Measurements from ENCODE around the gene LRRC74A.
A peak's percentile ranks its signal among the peaks of the same experiment; 100 is the strongest.

LRRC74A gene

GRCh38 chr14:76844223-76844622 is 18.0 kb downstream of the LRRC74A start:
- H3K36me3 ChIP-seq: no peaks in the 10 kb centered on the region
- no peaks in the 10 kb centered on the region for H3K9me3 ChIP-seq
- no peaks in the 10 kb centered on the region for H3K27me3 ChIP-seq
- H3K4me1 ChIP-seq: no peaks in the 10 kb centered on the region
- no peak overlapping the region for H3K4me3 ChIP-seq (ENCODE audit: low read depth, low read length)
- DNase-seq: peak; percentile 61
- TF ChIP-seq, protein P1, sequence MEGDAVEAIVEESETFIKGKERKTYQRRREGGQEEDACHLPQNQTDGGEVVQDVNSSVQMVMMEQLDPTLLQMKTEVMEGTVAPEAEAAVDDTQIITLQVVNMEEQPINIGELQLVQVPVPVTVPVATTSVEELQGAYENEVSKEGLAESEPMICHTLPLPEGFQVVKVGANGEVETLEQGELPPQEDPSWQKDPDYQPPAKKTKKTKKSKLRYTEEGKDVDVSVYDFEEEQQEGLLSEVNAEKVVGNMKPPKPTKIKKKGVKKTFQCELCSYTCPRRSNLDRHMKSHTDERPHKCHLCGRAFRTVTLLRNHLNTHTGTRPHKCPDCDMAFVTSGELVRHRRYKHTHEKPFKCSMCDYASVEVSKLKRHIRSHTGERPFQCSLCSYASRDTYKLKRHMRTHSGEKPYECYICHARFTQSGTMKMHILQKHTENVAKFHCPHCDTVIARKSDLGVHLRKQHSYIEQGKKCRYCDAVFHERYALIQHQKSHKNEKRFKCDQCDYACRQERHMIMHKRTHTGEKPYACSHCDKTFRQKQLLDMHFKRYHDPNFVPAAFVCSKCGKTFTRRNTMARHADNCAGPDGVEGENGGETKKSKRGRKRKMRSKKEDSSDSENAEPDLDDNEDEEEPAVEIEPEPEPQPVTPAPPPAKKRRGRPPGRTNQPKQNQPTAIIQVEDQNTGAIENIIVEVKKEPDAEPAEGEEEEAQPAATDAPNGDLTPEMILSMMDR (IDR thresholded peaks at IDR 0.05; ENCODE audit: low read depth, low read length): peak; percentile 26

DNA sequence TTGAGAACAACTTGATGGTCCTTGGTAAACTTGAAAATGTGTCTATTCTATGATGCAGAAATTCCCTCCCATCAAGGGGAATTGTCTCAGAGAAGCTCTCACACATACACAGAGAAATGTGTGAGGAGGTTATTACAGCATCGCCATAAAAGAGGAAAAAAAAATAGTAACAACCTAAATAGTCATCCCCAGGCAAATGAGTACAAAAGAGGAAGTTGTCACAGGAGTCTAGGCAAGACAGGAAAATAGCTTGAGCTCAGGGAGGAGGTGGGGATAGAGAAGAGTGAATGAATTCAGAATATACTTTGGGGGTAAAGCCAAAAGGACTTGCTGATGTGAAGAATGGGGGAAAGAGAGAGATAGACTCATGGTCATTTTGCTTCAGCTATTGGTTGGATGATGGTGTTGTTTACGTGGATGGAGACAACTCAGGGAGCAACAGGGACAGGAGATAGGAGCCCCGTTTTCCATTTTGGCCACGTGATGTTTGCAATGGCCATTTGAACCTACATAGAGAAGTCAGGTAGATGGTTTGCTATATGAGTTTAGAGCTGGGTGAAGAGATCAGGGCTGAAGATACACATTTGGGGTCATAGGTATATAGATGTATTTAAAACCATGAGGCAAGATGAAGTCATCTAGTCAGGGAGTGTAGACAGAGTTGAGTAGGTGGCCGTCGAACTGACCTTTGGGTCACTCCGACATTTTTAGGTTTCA is 20.3 kb downstream of the LRRC74A start:
- TF ChIP-seq, protein P1 (IDR thresholded peaks at IDR 0.05; ENCODE audit: low read depth, low read length): no peak
- Histone ChIP-seq H3K36me3 (no peaks in the 10 kb centered on the region), H3K27me3 (no peaks in the 10 kb centered on the region), H3K4me3 (ENCODE audit: low read depth, low read length) (no peak overlapping the region), H3K4me1 (no peaks in the 10 kb centered on the region), H3K9me3 (no peaks in the 10 kb centered on the region)
- no peak for DNase-seq

DNA sequence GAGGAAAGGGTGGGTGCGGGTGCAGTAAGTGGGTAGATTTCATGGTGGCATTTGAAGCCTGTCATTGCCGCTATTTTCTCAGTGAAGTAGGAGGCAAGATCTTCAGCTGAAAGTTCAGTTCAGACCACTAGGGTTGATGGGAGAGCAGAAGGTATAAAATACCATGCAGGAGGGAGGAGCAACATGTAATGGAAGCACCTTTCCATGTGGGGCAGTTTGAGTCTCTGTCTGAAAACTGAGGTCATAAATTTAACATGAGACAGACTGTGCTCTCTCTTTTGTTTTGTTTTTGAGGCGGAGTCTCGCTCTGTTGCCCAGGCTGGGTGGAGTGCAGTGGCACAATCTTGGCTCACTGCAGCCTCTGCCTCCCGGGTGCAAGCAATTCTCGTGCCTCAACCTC is 22.7 kb downstream of the LRRC74A start:
- TF ChIP-seq, protein P1 (IDR thresholded peaks at IDR 0.05; ENCODE audit: low read depth, low read length): no peak
- H3K9me3 ChIP-seq: no peaks in the 10 kb centered on the region
- H3K4me3 ChIP-seq (ENCODE audit: low read depth, low read length): no peak overlapping the region
- no peaks in the 10 kb centered on the region for H3K4me1 ChIP-seq
- no peaks in the 10 kb centered on the region for H3K36me3 ChIP-seq
- no peak for DNase-seq
- no peaks in the 10 kb centered on the region for H3K27me3 ChIP-seq

DNA sequence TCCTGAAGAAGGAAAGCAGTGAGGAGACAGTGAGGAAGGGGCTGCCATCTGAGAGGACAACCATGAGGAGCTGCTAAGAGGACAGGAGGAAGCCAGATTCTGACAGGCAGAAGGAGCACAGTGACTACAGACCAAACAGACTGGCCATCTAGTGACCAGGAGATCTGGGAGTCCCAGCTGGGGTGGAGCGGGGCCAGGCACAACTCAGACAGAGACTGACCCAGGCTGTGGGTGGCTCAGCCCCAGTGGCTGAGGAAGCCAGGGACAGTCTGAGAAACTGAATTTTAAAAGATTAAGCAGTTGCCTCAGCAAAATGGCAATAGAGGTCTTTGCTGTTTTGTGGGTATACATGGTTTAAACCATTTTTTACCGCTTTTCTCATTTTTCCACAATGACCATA is 28.9 kb downstream of the LRRC74A start:
- Histone ChIP-seq H3K4me3 (ENCODE audit: low read depth, low read length) (no peak overlapping the region), H3K36me3 (no peaks in the 10 kb centered on the region), H3K27me3 (no peaks in the 10 kb centered on the region; the same call in 1 of the 2 replicates), H3K9me3 (no peaks in the 10 kb centered on the region), H3K4me1 (no peaks in the 10 kb centered on the region)
- TF ChIP-seq, protein P1 (IDR thresholded peaks at IDR 0.05; ENCODE audit: low read depth, low read length): no peak
- no peak for DNase-seq

- TF ChIP-seq, protein P1 (IDR thresholded peaks at IDR 0.05; ENCODE audit: low read depth, low read length): no peak
- no peaks in the 10 kb centered on the region for H3K36me3 ChIP-seq
- H3K9me3 ChIP-seq: no peaks in the 10 kb centered on the region
- no peaks in the 10 kb centered on the region for H3K4me1 ChIP-seq
- no peak overlapping the region for H3K4me3 ChIP-seq (ENCODE audit: low read depth, low read length)
- H3K27me3 ChIP-seq: no peaks in the 10 kb centered on the region; the same call in 1 of the 2 replicates
- no peak for DNase-seq
Observed at GRCh38 chr14:76856769-76857168, 30.6 kb downstream of the LRRC74A start.

DNA sequence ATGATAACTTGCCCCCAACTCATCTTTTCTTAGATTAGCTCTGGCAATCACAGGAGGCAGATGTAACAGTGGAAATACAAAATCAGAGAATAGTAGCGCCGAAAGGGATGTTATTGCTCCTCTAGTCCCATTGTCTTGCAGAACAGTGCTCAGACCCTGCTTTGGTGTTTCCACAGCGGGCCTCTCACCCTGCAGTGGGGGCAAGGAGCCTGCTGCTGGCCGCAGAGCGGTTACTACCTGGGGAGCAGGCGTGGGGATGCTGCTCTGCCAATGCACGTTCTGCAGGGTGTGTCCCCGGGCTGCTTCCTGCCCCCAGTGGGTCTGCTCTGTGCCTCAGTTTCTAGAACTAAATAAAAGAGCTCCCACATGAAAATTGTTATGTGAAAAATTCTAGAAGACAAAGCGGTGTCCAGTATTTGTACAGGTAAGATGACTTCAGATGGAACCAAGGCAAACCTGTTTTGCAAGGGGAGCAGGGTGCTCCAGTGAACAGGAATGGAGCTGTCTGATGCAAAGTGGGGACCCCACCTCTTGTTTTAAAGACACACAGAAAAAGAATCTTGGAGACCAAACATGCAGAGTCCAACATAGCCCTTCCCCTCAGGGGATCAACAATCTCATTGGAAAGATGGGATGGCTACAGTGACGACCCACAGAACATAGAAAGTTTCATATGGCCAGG is 35.5 kb downstream of the LRRC74A start:
- H3K4me3 ChIP-seq (ENCODE audit: low read depth, low read length): no peak overlapping the region
- no peak for DNase-seq
- no peaks in the 10 kb centered on the region for H3K9me3 ChIP-seq
- TF ChIP-seq, protein P1 (IDR thresholded peaks at IDR 0.05; ENCODE audit: low read depth, low read length): no peak
- no peaks in the 10 kb centered on the region for H3K4me1 ChIP-seq
- H3K36me3 ChIP-seq: no peaks in the 10 kb centered on the region
- H3K27me3 ChIP-seq: no peaks in the 10 kb centered on the region

Measured in BE2C (cell line).